Vagina (tissue), 2 donors: ENCODE data around the gene VPS50.
A peak's percentile ranks its signal among the peaks of the same experiment; 100 is the strongest.

Source experiments
- POLR2A ChIP-seq, 2 donors: fragments of 450-650 bp; IDR thresholded peaks; one replicate each; pipeline ENCODE4 v1.6.1; 2017; ENCODE audit warnings: antibody characterized with exemption in 2 of 2, mild to moderate bottlenecking in 2 of 2, moderate library complexity in 2 of 2
- TF ChIP-seq, protein P1 (sequence below), 3 experiments: fragments of 450-650 bp in 2 of 3; fragments of 200-600 bp in 1 of 3; sonication (generic) in 1 of 3; IDR thresholded peaks; one replicate each; pipeline ENCODE4 v1.5.1; 2017 to 2019; ENCODE audit warnings: antibody characterized with exemption in 3 of 3, mild to moderate bottlenecking in 2 of 3, moderate library complexity in 2 of 3

DNA sequence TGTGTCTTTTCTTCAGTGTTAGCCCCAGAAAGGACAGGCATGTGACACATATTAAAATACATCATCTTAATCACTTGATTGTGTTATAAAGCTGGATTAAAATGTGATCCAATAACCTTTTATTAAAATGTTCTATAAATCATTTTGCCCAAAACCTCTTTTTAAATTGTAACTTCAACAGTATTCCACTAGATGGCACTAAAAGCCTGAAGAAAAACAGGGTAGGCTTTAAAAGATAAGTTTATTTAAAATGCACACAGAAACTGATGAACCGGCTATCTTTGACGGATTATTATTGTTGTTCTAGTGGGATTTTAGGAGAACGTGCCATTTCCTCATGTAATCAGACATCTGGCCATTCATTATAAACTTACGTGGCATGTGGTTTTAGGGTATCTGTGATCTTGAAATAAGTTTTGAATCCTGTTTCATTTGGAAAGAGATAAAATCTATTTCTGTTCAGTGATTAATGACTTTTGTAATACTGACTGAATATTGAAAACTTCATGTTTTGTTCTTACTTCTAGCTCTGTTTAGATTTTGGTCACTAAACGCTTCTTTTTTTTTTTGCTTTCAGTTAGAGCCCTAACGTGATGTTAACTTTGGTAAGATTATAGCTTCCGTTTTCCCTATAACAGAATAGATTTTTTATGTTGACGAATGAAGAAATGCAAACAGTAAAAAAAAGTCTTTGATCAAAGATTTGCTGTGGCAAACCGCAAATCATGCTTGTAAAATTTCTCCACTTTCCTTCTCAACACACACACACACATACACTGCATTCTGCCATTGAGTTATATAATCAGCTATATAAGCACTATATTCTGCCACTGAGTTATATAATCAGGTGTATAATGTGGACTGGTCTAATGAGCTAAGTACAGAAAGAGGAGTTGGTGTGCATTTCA, 13.6 kb downstream of the VPS50 start:
- TF ChIP-seq, protein P1, sequence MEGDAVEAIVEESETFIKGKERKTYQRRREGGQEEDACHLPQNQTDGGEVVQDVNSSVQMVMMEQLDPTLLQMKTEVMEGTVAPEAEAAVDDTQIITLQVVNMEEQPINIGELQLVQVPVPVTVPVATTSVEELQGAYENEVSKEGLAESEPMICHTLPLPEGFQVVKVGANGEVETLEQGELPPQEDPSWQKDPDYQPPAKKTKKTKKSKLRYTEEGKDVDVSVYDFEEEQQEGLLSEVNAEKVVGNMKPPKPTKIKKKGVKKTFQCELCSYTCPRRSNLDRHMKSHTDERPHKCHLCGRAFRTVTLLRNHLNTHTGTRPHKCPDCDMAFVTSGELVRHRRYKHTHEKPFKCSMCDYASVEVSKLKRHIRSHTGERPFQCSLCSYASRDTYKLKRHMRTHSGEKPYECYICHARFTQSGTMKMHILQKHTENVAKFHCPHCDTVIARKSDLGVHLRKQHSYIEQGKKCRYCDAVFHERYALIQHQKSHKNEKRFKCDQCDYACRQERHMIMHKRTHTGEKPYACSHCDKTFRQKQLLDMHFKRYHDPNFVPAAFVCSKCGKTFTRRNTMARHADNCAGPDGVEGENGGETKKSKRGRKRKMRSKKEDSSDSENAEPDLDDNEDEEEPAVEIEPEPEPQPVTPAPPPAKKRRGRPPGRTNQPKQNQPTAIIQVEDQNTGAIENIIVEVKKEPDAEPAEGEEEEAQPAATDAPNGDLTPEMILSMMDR (IDR thresholded peaks at IDR 0.05): peak; percentile 33 to 52 (median 41)
- no peak for TF ChIP-seq POLR2A (IDR thresholded peaks at IDR 0.05)
